ENCODE results near the gene DCAF7. TPM values are rescaled to one million over a fixed set of nuclear protein-coding genes. Genes with fewer than 3 reads are reported as not detected.

DCAF7 gene
- total RNA-seq, 4 donors from 2014 or later: 25.5 to 33.3 (median 28.2) TPM

GRCh38 chr17:63514477-63514876, 35.8 kb upstream of the DCAF7 start:
- H3K27me3 ChIP-seq: no peaks in the 10 kb centered on the region
- H3K27ac ChIP-seq: no peak overlapping the region
- H3K4me1 ChIP-seq: no peaks in the 10 kb centered on the region
- H3K9me3 ChIP-seq: peaks cover 0 to under 1% (median 0%) of the 10 kb centered on the region in 4 donors
- no peak for DNase-seq (ENCODE audit: low spot score in 2 of 2)
- H3K4me3 ChIP-seq: no peak overlapping the region
- TF ChIP-seq EP300 (IDR thresholded peaks at IDR 0.05) (no peak), CTCF (IDR thresholded peaks at IDR 0.05) (no peak), POLR2A (IDR thresholded peaks at IDR 0.05) (no peak)
- 77 to 79% methylated on average over 3 of the region's 3 CpGs for WGBS, 2 donors
- no peaks in the 10 kb centered on the region for H3K36me3 ChIP-seq

GRCh38 chr17:63514974-63515373, 35.3 kb upstream of the DCAF7 start:
- TF ChIP-seq EP300 (IDR thresholded peaks at IDR 0.05): no peak
- TF ChIP-seq CTCF (IDR thresholded peaks at IDR 0.05): no peak
- TF ChIP-seq POLR2A (IDR thresholded peaks at IDR 0.05): no peak
- WGBS, 2 donors: 76 to 84% methylated on average over 2 of the region's 2 CpGs
- peaks cover 0 to 5% (median 0%) of the 10 kb centered on the region in 4 donors for H3K9me3 ChIP-seq
- H3K36me3 ChIP-seq: no peaks in the 10 kb centered on the region
- no peak overlapping the region for H3K4me3 ChIP-seq
- H3K27me3 ChIP-seq: no peaks in the 10 kb centered on the region
- H3K27ac ChIP-seq: no peak overlapping the region
- no peak for DNase-seq (ENCODE audit: low spot score in 2 of 2)
- no peaks in the 10 kb centered on the region for H3K4me1 ChIP-seq

GRCh38 chr17:63515426-63515825, 34.9 kb upstream of the DCAF7 start:
- Histone ChIP-seq H3K4me1 (no peaks in the 10 kb centered on the region), H3K9me3 (peaks cover 0 to 6% (median 0%) of the 10 kb centered on the region in 4 donors), H3K27ac (no peak overlapping the region), H3K36me3 (no peaks in the 10 kb centered on the region), H3K4me3 (no peak overlapping the region), H3K27me3 (no peaks in the 10 kb centered on the region)
- no peak for DNase-seq (ENCODE audit: low spot score in 2 of 2)
- 72 to 80% methylated on average over 1 of the region's 1 CpG for WGBS, 2 donors
- TF ChIP-seq POLR2A (IDR thresholded peaks at IDR 0.05) (no peak), EP300 (IDR thresholded peaks at IDR 0.05) (no peak), CTCF (IDR thresholded peaks at IDR 0.05) (no peak)

- 71 to 73% methylated on average over 6 of the region's 6 CpGs for WGBS, 2 donors
- Histone ChIP-seq H3K36me3 (no peaks in the 10 kb centered on the region), H3K27me3 (peaks cover 0 to 5% of the 10 kb centered on the region in 2 donors), H3K27ac (no peak overlapping the region), H3K9me3 (peaks cover 0 to 6% (median 0%) of the 10 kb centered on the region in 4 donors), H3K4me1 (no peaks in the 10 kb centered on the region), H3K4me3 (no peak overlapping the region)
- TF ChIP-seq POLR2A (IDR thresholded peaks at IDR 0.05) (no peak), CTCF (IDR thresholded peaks at IDR 0.05) (no peak), EP300 (IDR thresholded peaks at IDR 0.05) (no peak)
- DNase-seq (ENCODE audit: low spot score in 2 of 2): no peak
These were observed 33.1 kb upstream of the DCAF7 start for GRCh38 chr17:63516910-63517824.

- no peak overlapping the region for H3K27ac ChIP-seq
- H3K4me3 ChIP-seq: no peak overlapping the region
- H3K4me1 ChIP-seq: peaks cover 0 to 3% (median 0%) of the 10 kb centered on the region in 4 donors
- peaks cover 0 to 6% (median 0%) of the 10 kb centered on the region in 4 donors for H3K9me3 ChIP-seq
- no peaks in the 10 kb centered on the region for H3K36me3 ChIP-seq
- DNase-seq (ENCODE audit: low spot score in 2 of 2): no peak
- H3K27me3 ChIP-seq: peaks cover 0 to 5% of the 10 kb centered on the region in 2 donors
- WGBS, 2 donors: 72 to 73% methylated on average over 8 of the region's 8 CpGs
- no peak for TF ChIP-seq EP300 (IDR thresholded peaks at IDR 0.05)
- TF ChIP-seq CTCF (IDR thresholded peaks at IDR 0.05): no peak
- TF ChIP-seq POLR2A (IDR thresholded peaks at IDR 0.05): no peak
These were observed 32.3 kb upstream of the DCAF7 start for GRCh38 chr17:63517825-63518534.
